Endodermal cell (in vitro differentiated cells): ENCODE data around the gene AK4. TPM values are rescaled to one million over a fixed set of nuclear protein-coding genes. Genes with fewer than 3 reads are reported as not detected.
"Not testable (repeated sequence)": the region's sequence is repeated elsewhere in the genome, so short reads cannot be mapped to it uniquely, and the experiment has no call there.

ENCODE experiments used
- DNase-seq: peaks from one replicate; pipeline ENCODE4 v3.0.0-alpha.2; 2017
- H3K27ac ChIP-seq: 2 replicates; pipeline ENCODE4 v1.5.1; 2013; ENCODE audit warnings: mild to moderate bottlenecking, low read depth, low read length, moderate library complexity
- H3K27me3 ChIP-seq: 2 replicates; pipeline ENCODE4 v1.6.1; 2013; ENCODE audit warnings: mild to moderate bottlenecking, low read length, moderate library complexity; ENCODE audit not compliant: insufficient read depth, control insufficient read depth, poor library complexity, severe bottlenecking
- H3K36me3 ChIP-seq: 2 replicates; pipeline ENCODE4 v1.7.0; 2013; ENCODE audit warnings: mild to moderate bottlenecking, low read length, moderate library complexity; ENCODE audit not compliant: control insufficient read depth, insufficient read depth
- H3K4me1 ChIP-seq: one replicate; pipeline ENCODE4 v1.7.0; 2013; ENCODE audit warnings: low read length; ENCODE audit not compliant: control insufficient read depth, insufficient read depth
- H3K4me3 ChIP-seq: 2 replicates; pipeline ENCODE4 v1.5.1; 2013; ENCODE audit warnings: mild to moderate bottlenecking, low read length, moderate library complexity
- H3K9ac ChIP-seq: 2 replicates; pipeline ENCODE4 v1.6.1; 2013; ENCODE audit warnings: mild to moderate bottlenecking, low read length, moderate library complexity; ENCODE audit not compliant: poor library complexity, severe bottlenecking; ENCODE audit errors: extremely low read depth
- H3K9me3 ChIP-seq: 2 replicates; pipeline ENCODE4 v1.6.1; 2013; ENCODE audit warnings: mild to moderate bottlenecking, low read length, moderate library complexity; ENCODE audit not compliant: control insufficient read depth
- H3K27ac Mint-ChIP-seq: 2 replicates; pipeline ENCODE4 v1.8.0; 2020; ENCODE audit warnings: mixed read lengths
- H3K27me3 Mint-ChIP-seq: 2 replicates; pipeline ENCODE4 v1.8.0; 2021; ENCODE audit warnings: mild to moderate bottlenecking, mixed read lengths; ENCODE audit not compliant: insufficient read depth
- H3K36me3 Mint-ChIP-seq: 2 replicates; pipeline ENCODE4 v1.8.0; 2020; ENCODE audit warnings: low read depth, mixed read lengths
- H3K4me1 Mint-ChIP-seq: 2 replicates; pipeline ENCODE4 v1.8.0; 2020; ENCODE audit warnings: mixed read lengths
- H3K4me3 Mint-ChIP-seq: 2 replicates; pipeline ENCODE4 v1.8.0; 2020; ENCODE audit warnings: mild to moderate bottlenecking, moderate library complexity, mixed read lengths
- H3K9me3 Mint-ChIP-seq: 2 replicates; pipeline ENCODE4 v1.8.0; 2020; ENCODE audit warnings: mild to moderate bottlenecking, mixed read lengths
- WGBS, 2 experiments: methylation state at CpG; one replicate each; pipeline versions ENCODE4 v1.1.5 to v1.1.7; 2013; ENCODE audit warnings: missing lambda C conversion rate in 2 of 2, mixed read lengths in 1 of 2; ENCODE audit not compliant: insufficient coverage in 1 of 2, insufficient read length in 1 of 2; 5-methylcytosine and 5-hydroxymethylcytosine counted together
- total RNA-seq, 2 donors: library from RNA; stranded (reverse); fragmentation: NEBNext Ultra II Directional in 1 of 2; extraction: Animal tissue kit (Norgen Biotek cat#: 25700) in 1 of 2; gene quantifications; 2 replicates in 1 of 2; 3 replicates in 1 of 2; pipeline ENCODE4 v1.2.1, GENCODE V29; 2021
- TF ChIP-seq, protein P1 (sequence below): fragments of 200-600 bp; sonication (generic); conservative IDR thresholded peaks from 2 replicates; pipeline ENCODE4 v1.5.0; 2021; ENCODE audit warnings: antibody characterized with exemption, mild to moderate bottlenecking

The AK4 gene
- total RNA-seq, 2 donors from 2014 or later: 118 to 139 TPM

DNA sequence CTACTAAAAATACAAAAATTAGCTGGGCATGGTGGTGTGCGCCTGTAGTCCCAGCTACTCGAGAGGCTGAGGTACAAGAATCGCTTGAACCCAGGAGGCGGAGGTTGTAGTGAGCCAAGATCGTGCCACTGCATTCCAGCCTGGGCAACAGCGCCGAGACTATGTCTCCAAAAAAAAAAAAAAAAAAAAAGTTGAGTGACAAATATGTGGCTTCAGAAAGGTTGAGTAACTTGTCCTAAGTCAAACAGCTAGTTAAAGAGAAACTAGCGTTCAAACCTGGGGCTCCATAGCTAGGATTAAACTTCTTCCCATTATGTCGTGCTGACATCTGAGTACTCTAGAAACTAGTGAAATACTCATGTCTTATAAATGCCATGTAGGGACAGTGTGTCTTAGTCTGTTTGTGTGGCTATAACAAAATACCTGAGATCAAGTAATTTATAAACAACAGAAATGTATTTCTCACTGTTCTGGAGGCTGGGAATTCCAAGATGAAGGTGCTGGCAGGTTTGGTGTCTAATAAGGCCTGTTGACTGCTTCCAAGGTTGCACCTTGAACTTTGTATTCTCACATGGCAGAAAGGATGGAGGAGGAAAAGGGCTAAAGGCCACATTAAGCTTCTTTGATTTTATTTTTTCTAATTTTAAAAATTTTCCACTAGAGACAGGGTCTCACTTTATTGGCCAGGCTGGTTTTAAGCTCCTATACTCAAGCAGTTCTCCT, 12.0 kb downstream of the AK4 start:
- DNase-seq: no peak
- WGBS, 2 experiments: 97 to 100% methylated on average over 1 to 9 of the region's 9 CpGs
- no peaks in the 10 kb centered on the region for H3K9me3 Mint-ChIP-seq
- Histone ChIP-seq H3K4me1 (no peaks in the 10 kb centered on the region), H3K9ac (no peak overlapping the region), H3K27me3 (no peaks in the 10 kb centered on the region), H3K27ac (no peak overlapping the region), H3K9me3 (no peaks in the 10 kb centered on the region), H3K36me3 (peaks cover 19% of the 10 kb centered on the region), H3K4me3 (no peak overlapping the region)
- H3K36me3 Mint-ChIP-seq: peaks cover 5% of the 10 kb centered on the region
- no peak overlapping the region for H3K27ac Mint-ChIP-seq
- TF ChIP-seq, protein P1, sequence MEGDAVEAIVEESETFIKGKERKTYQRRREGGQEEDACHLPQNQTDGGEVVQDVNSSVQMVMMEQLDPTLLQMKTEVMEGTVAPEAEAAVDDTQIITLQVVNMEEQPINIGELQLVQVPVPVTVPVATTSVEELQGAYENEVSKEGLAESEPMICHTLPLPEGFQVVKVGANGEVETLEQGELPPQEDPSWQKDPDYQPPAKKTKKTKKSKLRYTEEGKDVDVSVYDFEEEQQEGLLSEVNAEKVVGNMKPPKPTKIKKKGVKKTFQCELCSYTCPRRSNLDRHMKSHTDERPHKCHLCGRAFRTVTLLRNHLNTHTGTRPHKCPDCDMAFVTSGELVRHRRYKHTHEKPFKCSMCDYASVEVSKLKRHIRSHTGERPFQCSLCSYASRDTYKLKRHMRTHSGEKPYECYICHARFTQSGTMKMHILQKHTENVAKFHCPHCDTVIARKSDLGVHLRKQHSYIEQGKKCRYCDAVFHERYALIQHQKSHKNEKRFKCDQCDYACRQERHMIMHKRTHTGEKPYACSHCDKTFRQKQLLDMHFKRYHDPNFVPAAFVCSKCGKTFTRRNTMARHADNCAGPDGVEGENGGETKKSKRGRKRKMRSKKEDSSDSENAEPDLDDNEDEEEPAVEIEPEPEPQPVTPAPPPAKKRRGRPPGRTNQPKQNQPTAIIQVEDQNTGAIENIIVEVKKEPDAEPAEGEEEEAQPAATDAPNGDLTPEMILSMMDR: no peak
- H3K4me1 Mint-ChIP-seq: peaks cover 28% of the 10 kb centered on the region
- no peaks in the 10 kb centered on the region for H3K27me3 Mint-ChIP-seq
- no peak overlapping the region for H3K4me3 Mint-ChIP-seq

DNA sequence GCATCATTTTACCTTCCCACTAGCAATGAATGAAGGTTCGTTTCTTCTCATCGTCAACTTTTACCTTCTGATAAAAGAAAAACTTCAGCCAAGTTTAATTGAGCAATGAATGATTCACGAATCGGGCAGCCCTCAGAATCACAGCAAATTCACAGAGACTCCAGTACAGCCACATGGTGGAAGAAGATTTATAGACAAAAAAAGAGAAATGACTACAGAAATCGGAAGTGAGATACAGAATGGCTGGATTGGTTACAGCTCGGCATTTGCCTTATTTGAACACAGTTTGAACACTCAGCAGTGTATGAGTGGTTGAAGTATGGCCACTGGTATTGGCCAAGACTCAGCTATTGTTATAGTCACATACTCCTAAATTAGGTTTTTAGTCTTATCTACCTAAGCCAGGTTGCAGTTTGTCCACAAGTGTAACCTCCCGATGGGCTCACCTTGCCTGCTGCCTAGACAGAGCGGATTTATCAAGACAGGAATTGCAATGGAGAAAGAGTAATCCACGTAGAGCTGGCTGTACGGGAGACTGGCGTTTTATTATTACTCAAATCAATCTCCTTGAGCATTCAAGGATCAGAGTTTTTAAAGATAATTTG, 15.3 kb downstream of the AK4 start:
- Histone ChIP-seq H3K36me3 (peaks cover 8% of the 10 kb centered on the region), H3K4me3 (no peak overlapping the region), H3K27me3 (no peaks in the 10 kb centered on the region), H3K9me3 (no peaks in the 10 kb centered on the region), H3K9ac (no peak overlapping the region), H3K27ac (no peak overlapping the region), H3K4me1 (no peaks in the 10 kb centered on the region)
- no peak for DNase-seq
- no peaks in the 10 kb centered on the region for H3K27me3 Mint-ChIP-seq
- 88 to 95% methylated on average over 8 to 11 of the region's 11 CpGs for WGBS, 2 experiments
- TF ChIP-seq, protein P1: no peak
- H3K27ac Mint-ChIP-seq: no peak overlapping the region
- no peak overlapping the region for H3K4me3 Mint-ChIP-seq
- H3K9me3 Mint-ChIP-seq: no peaks in the 10 kb centered on the region
- peaks cover 48% of the 10 kb centered on the region for H3K4me1 Mint-ChIP-seq
- H3K36me3 Mint-ChIP-seq: no peaks in the 10 kb centered on the region

DNA sequence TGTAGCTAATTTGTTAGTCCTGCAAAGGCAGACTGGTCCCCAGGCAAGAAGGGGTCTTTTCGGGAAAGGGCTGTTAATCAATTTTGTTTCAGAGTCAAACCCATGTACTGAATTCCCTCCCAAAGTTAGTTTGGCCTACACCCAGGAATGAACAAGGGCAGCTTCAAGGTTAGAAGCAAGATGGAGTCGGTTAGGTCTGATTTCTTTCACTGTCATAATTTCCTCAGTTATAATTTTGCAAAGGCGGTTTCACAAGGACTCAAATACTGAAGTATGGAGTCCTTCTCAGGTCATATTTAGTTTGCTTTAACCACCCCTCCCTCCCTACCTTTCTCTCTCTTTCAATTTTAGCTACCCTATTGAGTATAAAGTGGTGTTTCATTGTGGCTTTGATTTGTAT, 16.1 kb downstream of the AK4 start:
- H3K27me3 ChIP-seq, H3K9me3 ChIP-seq, H3K27ac ChIP-seq, H3K27ac Mint-ChIP-seq, H3K9me3 Mint-ChIP-seq, H3K36me3 ChIP-seq, H3K4me3 ChIP-seq, DNase-seq, H3K27me3 Mint-ChIP-seq, H3K4me1 ChIP-seq, H3K36me3 Mint-ChIP-seq, H3K9ac ChIP-seq, H3K4me3 Mint-ChIP-seq: not testable (repeated sequence)
- 98 to 100% methylated on average over 2 to 3 of the region's 3 CpGs for WGBS, 2 experiments
- H3K4me1 Mint-ChIP-seq: peaks cover 43% of the 10 kb centered on the region
